A673 (cell line): ENCODE data around the gene ITPKB. TPM values are rescaled to one million over a fixed set of nuclear protein-coding genes. Genes with fewer than 3 reads are reported as not detected.

Experiments
- BruUV-seq: library from RNA; stranded (reverse); fragments of 400-500 nt; replicated peaks from 2 replicates; lab custom pipeline; 2021; lab: Mats Ljungman, UMichigan
- CTCF ChIA-PET: fragments of 300-600 bp; sonication (Branson Sonifier 250); formaldehyde crosslinking; loops from one replicate; lab custom pipeline; 2022; ENCODE audit warnings: antibody characterized with exemption; lab: Charles Lee
- POLR2A ChIA-PET: fragments of 300-600 bp; sonication (Branson Sonifier 250); formaldehyde crosslinking; loops from one replicate; lab custom pipeline; 2022; ENCODE audit warnings: antibody characterized with exemption; ENCODE audit not compliant: low non-redundant PET; lab: Charles Lee
- DNase-seq: peaks from one replicate; pipeline ENCODE4 v3.0.0-alpha.2; 2015; ENCODE audit warnings: low spot score
- H3K27ac ChIP-seq: fragments of 200-600 bp; sonication (generic); 2 replicates; pipeline ENCODE4 v1.5.1; 2016; ENCODE audit warnings: mixed run types, low read depth, mild to moderate bottlenecking, mixed read lengths, antibody characterized with exemption, low read length; ENCODE audit not compliant: poor library complexity, severe bottlenecking
- H3K27me3 ChIP-seq: fragments of 200-600 bp; sonication (generic); replicated peaks from 2 replicates; pipeline ENCODE4 v1.6.1; 2017; ENCODE audit warnings: mixed run types, low read depth, mild to moderate bottlenecking, mixed read lengths, antibody characterized with exemption, low read length; ENCODE audit not compliant: insufficient read depth, poor library complexity
- H3K36me3 ChIP-seq: fragments of 200-600 bp; sonication (generic); 2 replicates; pipeline ENCODE4 v1.6.1; 2016; ENCODE audit warnings: mixed run types, mild to moderate bottlenecking, mixed read lengths, antibody characterized with exemption, low read length; ENCODE audit not compliant: insufficient read depth, poor library complexity, severe bottlenecking
- H3K4me1 ChIP-seq: fragments of 200-600 bp; sonication (generic); 2 replicates; pipeline ENCODE4 v1.6.1; 2017; ENCODE audit warnings: mixed run types, mild to moderate bottlenecking, mixed read lengths, antibody characterized with exemption, low read length; ENCODE audit not compliant: insufficient read depth, poor library complexity, severe bottlenecking
- H3K4me3 ChIP-seq: fragments of 200-600 bp; sonication (generic); 2 replicates; pipeline ENCODE4 v1.5.1; 2016; ENCODE audit warnings: low read depth, mixed run types, mild to moderate bottlenecking, mixed read lengths, low read length; ENCODE audit not compliant: poor library complexity, severe bottlenecking
- H3K9me3 ChIP-seq: fragments of 200-600 bp; sonication (generic); 2 replicates; pipeline ENCODE4 v1.6.1; 2016; ENCODE audit warnings: mixed run types, low read depth, mild to moderate bottlenecking, mixed read lengths, antibody characterized with exemption, low read length; ENCODE audit not compliant: poor library complexity, severe bottlenecking
- CTCF ChIP-seq: fragments of 300-800, 200-600 bp; sonication (generic); conservative IDR thresholded peaks from 2 replicates; pipeline ENCODE4 v1.5.1; 2017; ENCODE audit warnings: low read depth, mild to moderate bottlenecking, antibody characterized with exemption, low read length, moderate library complexity, mixed read lengths
- EZH2 ChIP-seq: fragments of 200-600 bp; sonication (generic); IDR thresholded peaks from 2 replicates; pipeline ENCODE4 v1.6.1; 2017; ENCODE audit warnings: borderline replicate concordance, low read depth, mild to moderate bottlenecking, mixed read lengths, antibody characterized with exemption, low read length; ENCODE audit not compliant: poor library complexity, severe bottlenecking
- intact Hi-C: fragments of 100-400 bp; cut with micrococcal nuclease; formaldehyde crosslinking; loops from one replicate; pipeline ENCODE4 v1.10.0; 2022; ENCODE audit not compliant: unreplicated experiment
- total RNA-seq: library from RNA; stranded (reverse); gene quantifications from 2 replicates; pipeline ENCODE4 v1.2.3, GENCODE V29; 2021

Gene ITPKB
- total RNA-seq, 1 experiment from 2014 or later = 14.1 TPM

- Histone ChIP-seq H3K4me1 (peaks cover 6% of the 10 kb centered on the region), H3K4me3 (no peak overlapping the region), H3K27me3 (no peaks in the 10 kb centered on the region), H3K27ac (no peak overlapping the region), H3K9me3 (no peaks in the 10 kb centered on the region), H3K36me3 (no peaks in the 10 kb centered on the region)
- no peak for DNase-seq
- intact Hi-C loops = no loop called here
- POLR2A ChIA-PET = no interaction called here
- BruUV-seq = no TSS peak
- TF ChIP-seq EZH2 = no peak
- CTCF ChIA-PET = no interaction called here
Measured at GRCh38 chr1:226712742-226713419, 26.2 kb downstream of the ITPKB start.

- no peaks in the 10 kb centered on the region for H3K27me3 ChIP-seq
- CTCF ChIA-PET = no interaction called here
- BruUV-seq = no TSS peak
- TF ChIP-seq CTCF = no peak
- TF ChIP-seq EZH2 = no peak
- no peaks in the 10 kb centered on the region for H3K9me3 ChIP-seq
- no peak overlapping the region for H3K27ac ChIP-seq
- POLR2A ChIA-PET = interaction anchor here (0.6 kb wide), 1 partner anchor 76 kb away, joined by 3 read pairs; no protein-coding TSS in a partner anchor
- H3K4me1 ChIP-seq = peaks cover 6% of the 10 kb centered on the region
- no peaks in the 10 kb centered on the region for H3K36me3 ChIP-seq
- no peak overlapping the region for H3K4me3 ChIP-seq
- no peak for DNase-seq
- intact Hi-C loops = no loop called here
Measured at GRCh38 chr1:226711976-226712741, 26.9 kb downstream of the ITPKB start.

- ChIA-PET POLR2A (no interaction called here), CTCF (no interaction called here)
- intact Hi-C loops = no loop called here
- Histone ChIP-seq H3K4me1 (peaks cover 6% of the 10 kb centered on the region), H3K36me3 (no peaks in the 10 kb centered on the region), H3K9me3 (no peaks in the 10 kb centered on the region), H3K27me3 (no peaks in the 10 kb centered on the region), H3K27ac (no peak overlapping the region), H3K4me3 (no peak overlapping the region)
- no peak for DNase-seq
- no TSS peak for BruUV-seq
- TF ChIP-seq EZH2 (no peak), CTCF (no peak)
Measured at GRCh38 chr1:226710501-226710900, 28.6 kb downstream of the ITPKB start.
